ENCODE data around the gene SMAD6.

The SMAD6 gene

DNA sequence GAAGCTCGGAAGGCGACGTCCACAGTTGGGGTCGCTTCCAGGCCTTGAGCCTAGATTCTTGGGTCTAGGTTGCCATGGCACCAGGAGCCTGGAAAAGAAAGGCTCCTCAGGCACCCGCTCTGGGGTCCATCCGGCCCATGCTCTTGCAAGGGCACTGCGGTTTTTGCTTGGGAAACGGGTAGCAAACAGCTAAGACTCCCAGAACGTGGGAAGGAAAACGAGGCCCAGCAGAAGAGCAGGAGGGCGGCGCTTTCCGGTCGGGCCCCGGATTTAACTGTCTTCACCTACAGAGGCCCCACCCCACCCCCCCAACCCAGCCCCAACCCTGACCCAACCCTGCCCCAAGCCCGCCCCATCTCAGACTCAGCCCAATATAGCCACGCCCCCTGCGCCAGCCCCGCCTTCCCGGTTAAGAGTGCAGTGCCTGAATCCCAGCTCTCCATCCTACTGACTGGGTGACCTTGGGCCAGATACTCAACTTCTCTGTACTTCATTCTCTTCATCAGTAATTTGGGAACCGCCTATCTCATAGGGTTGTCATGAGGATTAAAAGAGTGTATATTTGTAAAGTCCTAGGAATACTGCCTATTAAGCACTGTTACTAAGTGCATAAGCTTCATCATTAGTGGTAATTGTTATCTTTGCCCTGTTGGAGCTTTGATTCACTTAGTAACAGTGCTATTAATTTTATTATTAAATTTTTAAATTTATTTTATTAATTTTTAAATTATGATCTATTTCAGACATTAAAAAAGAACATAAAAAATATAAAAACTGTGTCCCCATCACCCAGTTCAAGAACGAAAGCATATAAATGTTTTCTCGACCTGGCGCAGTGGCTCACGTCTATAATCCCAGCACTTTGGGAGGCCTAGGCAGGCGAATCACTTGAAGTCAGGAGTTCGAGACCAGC is 28.4 kb upstream of the SMAD6 start:
- peak; percentile 34 for DNase-seq (ENCODE audit: low read depth)
- H3K4me3 ChIP-seq (ENCODE audit: low read depth, low read length), result no peak overlapping the region
- TF ChIP-seq, protein P1, sequence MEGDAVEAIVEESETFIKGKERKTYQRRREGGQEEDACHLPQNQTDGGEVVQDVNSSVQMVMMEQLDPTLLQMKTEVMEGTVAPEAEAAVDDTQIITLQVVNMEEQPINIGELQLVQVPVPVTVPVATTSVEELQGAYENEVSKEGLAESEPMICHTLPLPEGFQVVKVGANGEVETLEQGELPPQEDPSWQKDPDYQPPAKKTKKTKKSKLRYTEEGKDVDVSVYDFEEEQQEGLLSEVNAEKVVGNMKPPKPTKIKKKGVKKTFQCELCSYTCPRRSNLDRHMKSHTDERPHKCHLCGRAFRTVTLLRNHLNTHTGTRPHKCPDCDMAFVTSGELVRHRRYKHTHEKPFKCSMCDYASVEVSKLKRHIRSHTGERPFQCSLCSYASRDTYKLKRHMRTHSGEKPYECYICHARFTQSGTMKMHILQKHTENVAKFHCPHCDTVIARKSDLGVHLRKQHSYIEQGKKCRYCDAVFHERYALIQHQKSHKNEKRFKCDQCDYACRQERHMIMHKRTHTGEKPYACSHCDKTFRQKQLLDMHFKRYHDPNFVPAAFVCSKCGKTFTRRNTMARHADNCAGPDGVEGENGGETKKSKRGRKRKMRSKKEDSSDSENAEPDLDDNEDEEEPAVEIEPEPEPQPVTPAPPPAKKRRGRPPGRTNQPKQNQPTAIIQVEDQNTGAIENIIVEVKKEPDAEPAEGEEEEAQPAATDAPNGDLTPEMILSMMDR (conservative IDR thresholded peaks at IDR 0.05; ENCODE audit: low read depth, low read length), result no peak

DNA sequence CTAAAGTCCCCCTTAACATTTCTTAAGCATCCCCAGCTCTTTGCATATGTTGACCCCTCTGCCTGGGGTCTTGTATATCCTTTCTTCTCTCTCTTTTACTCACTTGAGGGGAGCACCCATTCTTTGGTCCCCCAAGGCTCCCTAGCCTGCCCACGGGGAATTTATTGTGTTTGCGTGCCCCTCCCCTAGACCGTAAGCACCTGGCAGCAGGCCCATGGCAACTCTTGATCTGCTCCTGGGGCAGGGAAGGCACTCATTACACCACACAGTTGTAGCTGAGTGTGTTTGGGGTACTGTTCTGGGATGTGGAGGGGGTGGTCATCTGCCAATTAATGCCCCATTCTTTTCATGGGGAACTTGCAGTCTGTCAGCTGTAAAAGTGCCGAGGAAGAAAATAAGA is 27.3 kb upstream of the SMAD6 start:
- DNase-seq (ENCODE audit: low read depth), result no peak
- TF ChIP-seq, protein P1 (conservative IDR thresholded peaks at IDR 0.05; ENCODE audit: low read depth, low read length), result no peak
- no peak overlapping the region for H3K4me3 ChIP-seq (ENCODE audit: low read depth, low read length)

DNA sequence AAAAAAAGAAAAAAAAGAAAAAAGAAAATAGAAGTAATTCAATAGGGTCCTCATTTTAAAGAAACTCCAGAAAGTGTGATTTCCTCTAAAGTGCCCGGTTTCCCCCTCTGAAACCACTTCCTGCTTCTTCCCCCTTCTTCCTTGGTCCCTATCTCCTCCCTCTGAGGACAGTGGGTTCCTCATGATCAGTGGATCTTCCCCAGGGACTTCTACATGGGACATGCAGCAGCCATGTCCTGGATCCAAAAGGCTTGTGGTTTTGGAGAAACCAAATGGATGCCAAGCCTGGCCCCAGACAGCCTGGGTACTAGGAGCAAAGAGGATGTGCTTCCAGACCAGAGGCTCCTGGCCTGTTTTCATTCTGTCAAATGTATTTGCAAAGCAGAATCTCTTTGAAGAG is 26.6 kb upstream of the SMAD6 start:
- DNase-seq (ENCODE audit: low read depth), result no peak
- TF ChIP-seq, protein P1 (conservative IDR thresholded peaks at IDR 0.05; ENCODE audit: low read depth, low read length), result no peak
- no peak overlapping the region for H3K4me3 ChIP-seq (ENCODE audit: low read depth, low read length)

DNA sequence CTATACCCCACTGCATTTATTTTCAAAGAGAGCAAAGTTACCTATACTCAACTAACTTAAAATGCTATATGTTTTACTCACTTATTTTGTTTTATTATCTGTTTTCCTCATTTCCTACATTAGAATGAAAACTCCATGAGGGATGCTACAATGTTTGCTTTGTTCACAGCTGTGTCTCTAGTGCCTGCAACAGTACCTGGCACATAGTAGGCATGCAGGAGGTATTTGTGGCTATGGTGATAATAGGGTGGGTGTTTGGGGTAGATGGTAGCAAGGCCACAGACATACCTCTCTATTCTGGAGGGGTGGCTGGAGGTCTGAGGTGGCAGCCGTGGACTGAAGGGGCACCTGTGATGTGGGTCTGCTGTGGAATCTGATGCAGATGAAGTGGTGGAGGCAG is 24.7 kb upstream of the SMAD6 start:
- TF ChIP-seq, protein P1 (conservative IDR thresholded peaks at IDR 0.05; ENCODE audit: low read depth, low read length), result no peak
- H3K4me3 ChIP-seq (ENCODE audit: low read depth, low read length), result no peak overlapping the region
- DNase-seq (ENCODE audit: low read depth), result no peak

DNA sequence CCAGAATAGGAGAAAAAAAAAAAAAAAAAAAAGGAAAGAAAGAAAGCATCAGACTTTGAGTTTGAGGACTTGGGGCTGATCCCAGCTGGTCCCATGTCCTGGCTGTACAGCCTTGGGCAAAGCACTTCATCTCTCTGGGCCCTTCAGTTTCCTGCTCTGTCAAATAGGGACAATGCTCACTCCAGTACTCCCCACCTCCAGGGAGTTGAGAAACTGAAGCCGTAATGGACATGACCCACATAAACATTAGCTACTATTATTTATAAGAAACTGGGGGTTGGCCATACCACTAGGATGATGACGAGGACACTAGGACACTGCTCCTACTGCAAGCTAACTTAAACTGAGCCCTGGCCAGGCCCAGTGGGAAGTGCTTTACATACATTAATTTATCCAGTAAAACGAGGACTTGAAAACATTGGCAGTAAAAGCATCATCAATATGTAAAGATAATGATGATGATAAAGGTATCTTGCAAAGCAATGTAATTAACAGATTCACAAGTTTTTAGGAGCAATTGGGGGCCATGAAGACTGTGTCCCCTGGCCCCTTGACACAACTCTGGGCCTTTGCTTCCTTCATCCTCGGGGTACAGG is 22.9 kb upstream of the SMAD6 start:
- peak; percentile 37 for DNase-seq (ENCODE audit: low read depth)
- H3K4me3 ChIP-seq (ENCODE audit: low read depth, low read length), result no peak overlapping the region
- TF ChIP-seq, protein P1 (conservative IDR thresholded peaks at IDR 0.05; ENCODE audit: low read depth, low read length), result no peak

DNA sequence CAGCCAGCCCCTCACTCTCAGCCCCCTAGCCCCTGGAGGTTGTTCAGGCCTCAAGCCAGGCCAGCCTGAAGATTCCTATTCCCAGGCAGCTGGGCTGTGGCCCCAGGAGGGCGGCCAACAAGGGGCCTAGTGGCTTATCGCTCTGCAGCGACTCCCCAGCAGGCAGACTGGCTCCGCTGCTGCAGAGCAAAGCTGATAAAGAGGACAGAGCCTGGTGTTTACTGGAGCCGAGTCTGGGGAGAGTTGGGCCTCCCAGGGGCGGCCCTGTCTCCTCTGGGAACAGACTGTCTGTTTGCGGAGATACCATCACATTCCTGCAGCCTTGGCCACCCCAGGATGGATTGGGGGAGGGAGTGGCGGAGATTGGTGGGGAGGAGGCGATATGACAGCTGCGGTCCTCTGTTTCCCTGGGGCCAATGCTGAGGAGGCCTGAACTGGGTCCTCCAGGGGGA is 22.4 kb upstream of the SMAD6 start:
- TF ChIP-seq, protein P1 (conservative IDR thresholded peaks at IDR 0.05; ENCODE audit: low read depth, low read length), result peak; percentile 4
- DNase-seq (ENCODE audit: low read depth), result peak; percentile 68
- no peak overlapping the region for H3K4me3 ChIP-seq (ENCODE audit: low read depth, low read length)

Measured in choroid plexus epithelial cell (primary cell).